OCI-LY3 (cell line): Measurements from ENCODE around the gene ZSCAN21.

ENCODE experiments used
- H2AFZ ChIP-seq: fragments of 200-600, 300-600 bp; shearing (Covaris generic); 2 replicates; pipeline ENCODE4 v1.6.0; 2014; ENCODE audit warnings: antibody characterized with exemption, low read depth, low read length
- H3K27ac ChIP-seq: fragments of 200-600, 300-600 bp; sonication (generic); 2 replicates; pipeline ENCODE4 v1.5.1; 2014; ENCODE audit warnings: mild to moderate bottlenecking, low read length, moderate library complexity, mixed read lengths
- H3K27me3 ChIP-seq: fragments of 200-600, 300-600 bp; sonication (generic); 2 replicates; pipeline ENCODE4 v1.6.1; 2014; ENCODE audit warnings: low read depth, low read length, mixed read lengths
- H3K36me3 ChIP-seq: fragments of 200-600, 300-600 bp; sonication (generic); replicated peaks from 2 replicates; pipeline ENCODE3; 2014; ENCODE audit warnings: low read depth, low read length, mixed read lengths
- H3K4me1 ChIP-seq: fragments of 300-600, 200-600 bp; sonication (generic); 2 replicates; pipeline ENCODE4 v1.6.1; 2014; ENCODE audit warnings: low read length, mixed read lengths
- H3K4me2 ChIP-seq: fragments of 200-600, 300-600 bp; sonication (generic); 2 replicates; pipeline ENCODE4 v1.6.1; 2014; ENCODE audit warnings: low read length, mixed read lengths
- H3K4me3 ChIP-seq: fragments of 300-600, 200-600 bp; sonication (generic); 2 replicates; pipeline ENCODE4 v1.5.1; 2014; ENCODE audit warnings: antibody characterized with exemption, mild to moderate bottlenecking, low read length, moderate library complexity
- H3K79me2 ChIP-seq: fragments of 300-600, 200-600 bp; shearing (Covaris generic); 2 replicates; pipeline ENCODE4 v1.6.1; 2014; ENCODE audit warnings: mild to moderate bottlenecking, low read length, mixed read lengths
- H3K9ac ChIP-seq: fragments of 300-600, 200-600 bp; shearing (Covaris generic); 2 replicates; pipeline ENCODE4 v1.6.0; 2014; ENCODE audit warnings: mild to moderate bottlenecking, low read length, moderate library complexity
- H3K9me3 ChIP-seq: fragments of 200-600, 300-600 bp; shearing (Covaris generic); 2 replicates; pipeline ENCODE4 v1.6.1; 2014; ENCODE audit warnings: low read length, mixed read lengths; ENCODE audit not compliant: insufficient read depth
- H4K20me1 ChIP-seq: fragments of 200-600, 300-600 bp; sonication (generic); 2 replicates; pipeline ENCODE4 v1.6.1; 2016; ENCODE audit warnings: low read length, mixed read lengths; ENCODE audit not compliant: insufficient read depth
- CTCF ChIP-seq: fragments of 200-600, 300-600 bp; sonication (generic); IDR thresholded peaks from 2 replicates; pipeline ENCODE4 v1.5.1; 2014; ENCODE audit warnings: antibody characterized with exemption, low read length, low read depth
- EZH2phosphoT487 ChIP-seq: fragments of 200-600 bp; shearing (Covaris generic); IDR thresholded peaks from 2 replicates; pipeline ENCODE4 v1.6.1; 2018; ENCODE audit warnings: antibody characterized with exemption, mixed run types, low read depth

Gene ZSCAN21

GRCh38 chr7:100017875-100018274 lies 31.7 kb upstream of the ZSCAN21 start:
- H2AFZ ChIP-seq, result no peak overlapping the region
- H3K27ac ChIP-seq, result no peak overlapping the region
- H3K36me3 ChIP-seq, result peaks cover 11% of the 10 kb centered on the region
- TF ChIP-seq CTCF (no peak), EZH2phosphoT487 (no peak)
- 0 out of 2 replicates have a peak, but pooled peaks cover 7% of the 10 kb centered on the region for H4K20me1 ChIP-seq
- H3K27me3 ChIP-seq, result no peaks in the 10 kb centered on the region
- H3K9me3 ChIP-seq, result no peaks in the 10 kb centered on the region
- H3K4me3 ChIP-seq, result no peak overlapping the region
- H3K79me2 ChIP-seq, result peaks cover 70% of the 10 kb centered on the region
- no peak overlapping the region for H3K4me2 ChIP-seq
- H3K4me1 ChIP-seq, result peaks cover 12% of the 10 kb centered on the region
- no peak overlapping the region for H3K9ac ChIP-seq

- Histone ChIP-seq H3K4me3 (no peak overlapping the region), H3K36me3 (peaks cover 23% of the 10 kb centered on the region), H4K20me1 (0 out of 2 replicates have a peak, but pooled peaks cover 7% of the 10 kb centered on the region), H3K4me1 (peaks cover 10% of the 10 kb centered on the region), H3K9ac (no peak overlapping the region), H3K9me3 (no peaks in the 10 kb centered on the region), H3K4me2 (no peak overlapping the region), H2AFZ (no peak overlapping the region), H3K27me3 (no peaks in the 10 kb centered on the region), H3K79me2 (peaks cover 70% of the 10 kb centered on the region), H3K27ac (no peak overlapping the region)
- no peak for TF ChIP-seq CTCF
Observed at GRCh38 chr7:100019908-100020307, 29.7 kb upstream of the ZSCAN21 start.

GRCh38 chr7:100021297-100021696 lies 28.3 kb upstream of the ZSCAN21 start:
- H2AFZ ChIP-seq, result no peak overlapping the region
- TF ChIP-seq CTCF (no peak), EZH2phosphoT487 (no peak)
- H3K27ac ChIP-seq, result no peak overlapping the region
- 0 out of 2 replicates have a peak, but pooled peaks cover 7% of the 10 kb centered on the region for H4K20me1 ChIP-seq
- no peaks in the 10 kb centered on the region for H3K9me3 ChIP-seq
- no peaks in the 10 kb centered on the region for H3K27me3 ChIP-seq
- H3K4me1 ChIP-seq, result peaks cover 16% of the 10 kb centered on the region
- H3K4me2 ChIP-seq, result no peak overlapping the region
- H3K36me3 ChIP-seq, result peaks cover 28% of the 10 kb centered on the region
- no peak overlapping the region for H3K9ac ChIP-seq
- no peak overlapping the region for H3K4me3 ChIP-seq
- H3K79me2 ChIP-seq, result peaks cover 61% of the 10 kb centered on the region

- H3K27ac ChIP-seq, result no peak overlapping the region
- H3K9me3 ChIP-seq, result no peaks in the 10 kb centered on the region
- peaks cover 11% of the 10 kb centered on the region for H3K4me1 ChIP-seq
- H3K27me3 ChIP-seq, result no peaks in the 10 kb centered on the region
- H4K20me1 ChIP-seq, result 0 out of 2 replicates have a peak, but pooled peaks cover 6% of the 10 kb centered on the region
- no peak overlapping the region for H3K4me3 ChIP-seq
- TF ChIP-seq EZH2phosphoT487 (no peak), CTCF (no peak)
- peaks cover 32% of the 10 kb centered on the region for H3K36me3 ChIP-seq
- H3K9ac ChIP-seq, result no peak overlapping the region
- H3K79me2 ChIP-seq, result peaks cover 48% of the 10 kb centered on the region
- no peak overlapping the region for H3K4me2 ChIP-seq
- H2AFZ ChIP-seq, result no peak overlapping the region
Observed at GRCh38 chr7:100022621-100023020, 27.0 kb upstream of the ZSCAN21 start.
